ENCODE results near the gene SPATA20.

SPATA20 gene

GRCh38 chr17:50560185-50560824 is 13.3 kb downstream of the SPATA20 start, which contains the start of gene CACNA1G:
TSS of gene CACNA1G (plus strand) at chr17:50560715. CDS start at chr17:50561460, 745 bp downstream.
- DNase-seq: peak; percentile 94

GRCh38 chr17:50560931-50561745 is 14.2 kb downstream of the SPATA20 start:
- no peak for DNase-seq

- DNase-seq: no peak
Measured at GRCh38 chr17:50561746-50562141, 14.8 kb downstream of the SPATA20 start.

GRCh38 chr17:50562242-50563091 is 15.5 kb downstream of the SPATA20 start:
- DNase-seq: no peak

GRCh38 chr17:50563092-50563511 is 16.1 kb downstream of the SPATA20 start:
- no peak for DNase-seq

- no peak for DNase-seq
Measured at GRCh38 chr17:50564916-50565315, 17.9 kb downstream of the SPATA20 start.

GRCh38 chr17:50565402-50566350 is 18.7 kb downstream of the SPATA20 start:
- DNase-seq: no peak

- no peak for DNase-seq
Measured at GRCh38 chr17:50566886-50567285, 19.9 kb downstream of the SPATA20 start.

- no peak for DNase-seq
Measured at GRCh38 chr17:50568659-50569058, 21.7 kb downstream of the SPATA20 start.

- DNase-seq: no peak
Measured at GRCh38 chr17:50569592-50569991, 22.6 kb downstream of the SPATA20 start.

GRCh38 chr17:50570032-50570431 is 23.1 kb downstream of the SPATA20 start:
- DNase-seq: no peak

- DNase-seq: no peak
Measured at GRCh38 chr17:50570528-50570927, 23.6 kb downstream of the SPATA20 start.

GRCh38 chr17:50571681-50572080 is 24.7 kb downstream of the SPATA20 start:
- no peak for DNase-seq

- no peak for DNase-seq
Measured at GRCh38 chr17:50572541-50572940, 25.6 kb downstream of the SPATA20 start.

- no peak for DNase-seq
Measured at GRCh38 chr17:50573866-50574611, 27.1 kb downstream of the SPATA20 start.

GRCh38 chr17:50575581-50576210 is 28.7 kb downstream of the SPATA20 start:
- no peak for DNase-seq

GRCh38 chr17:50576864-50577263 is 29.9 kb downstream of the SPATA20 start:
- no peak for DNase-seq

GRCh38 chr17:50577451-50577954 is 30.5 kb downstream of the SPATA20 start:
- no peak for DNase-seq

GRCh38 chr17:50578173-50578572 is 31.2 kb downstream of the SPATA20 start:
- DNase-seq: no peak

- no peak for DNase-seq
Measured at GRCh38 chr17:50579399-50579798, 32.4 kb downstream of the SPATA20 start.

GRCh38 chr17:50580646-50581045 is 33.7 kb downstream of the SPATA20 start:
- DNase-seq: no peak
